Liver (tissue), 9 donors: Measurements from ENCODE around the gene PPWD1. TPM values are rescaled to one million over a fixed set of nuclear protein-coding genes. Genes with fewer than 3 reads are reported as not detected.

Source experiments
- DNase-seq: peaks from one replicate; pipeline ENCODE4 v3.0.0-alpha.2; 2017; ENCODE audit warnings: low spot score
- H3K27ac ChIP-seq, 2 donors: one replicate each; pipeline ENCODE4 v1.7.0; 2013; ENCODE audit warnings: inconsistent platforms in 2 of 2, low read length in 2 of 2, control low read depth in 1 of 2, low read depth in 1 of 2, mild to moderate bottlenecking in 1 of 2
- H3K27me3 ChIP-seq, 4 donors: one replicate each; pipeline versions ENCODE4 v1.6.1 to v1.7.0; 2013; ENCODE audit warnings: low read length in 3 of 4, inconsistent platforms in 1 of 4, mild to moderate bottlenecking in 1 of 4, moderate library complexity in 1 of 4; ENCODE audit not compliant: control insufficient read depth in 4 of 4, insufficient read depth in 4 of 4
- H3K36me3 ChIP-seq, 4 donors: one replicate each; pipeline versions ENCODE4 v1.6.1 to v1.7.0; 2013; ENCODE audit warnings: low read length in 3 of 4, mild to moderate bottlenecking in 3 of 4, low read depth in 1 of 4, moderate library complexity in 1 of 4; ENCODE audit not compliant: control insufficient read depth in 4 of 4, insufficient read depth in 3 of 4
- H3K4me1 ChIP-seq, 4 donors: one replicate each; pipeline versions ENCODE4 v1.6.1 to v1.7.0; 2013; ENCODE audit warnings: low read length in 3 of 4, mild to moderate bottlenecking in 3 of 4, moderate library complexity in 1 of 4; ENCODE audit not compliant: control insufficient read depth in 4 of 4, insufficient read depth in 4 of 4
- H3K4me3 ChIP-seq, 3 donors: one replicate each; pipeline versions ENCODE4 v1.6.1 to v1.7.0; 2013; ENCODE audit warnings: low read length in 3 of 3, control low read depth in 1 of 3, low read depth in 1 of 3, mild to moderate bottlenecking in 1 of 3
- H3K9ac ChIP-seq, 2 donors: one replicate each; pipeline ENCODE4 v1.7.0; 2013; ENCODE audit warnings: low read length in 2 of 2, mild to moderate bottlenecking in 2 of 2, moderate library complexity in 2 of 2, control low read depth in 1 of 2, low read depth in 1 of 2
- H3K9me3 ChIP-seq, 4 donors: one replicate each; pipeline versions ENCODE4 v1.6.1 to v1.7.0; 2013; ENCODE audit warnings: low read length in 3 of 4; ENCODE audit not compliant: control insufficient read depth in 4 of 4
- EGR1 ChIP-seq, 2 donors: IDR thresholded peaks; 2 replicates each; pipeline ENCODE4 v1.6.1; 2016 to 2018; ENCODE audit warnings: antibody characterized with exemption in 2 of 2, low read depth in 2 of 2
- FOXA2 ChIP-seq: IDR thresholded peaks from 2 replicates; pipeline ENCODE4 v1.6.1; 2016; ENCODE audit warnings: antibody characterized with exemption
- GABPA ChIP-seq, 2 donors: IDR thresholded peaks in 1 of 2; conservative IDR thresholded peaks in 1 of 2; 2 replicates each; pipeline ENCODE4 v1.6.1; 2016; ENCODE audit warnings: antibody characterized with exemption in 2 of 2, mild to moderate bottlenecking in 1 of 2, moderate library complexity in 1 of 2
- HNF4G ChIP-seq: IDR thresholded peaks from 2 replicates; pipeline ENCODE4 v1.6.1; 2016; ENCODE audit warnings: antibody characterized with exemption
- JUND ChIP-seq, 2 donors: IDR thresholded peaks; 2 replicates each; pipeline ENCODE4 v1.6.1; 2016; ENCODE audit warnings: antibody characterized with exemption in 2 of 2
- NR2F2 ChIP-seq: IDR thresholded peaks from 2 replicates; pipeline ENCODE4 v1.6.1; 2016; ENCODE audit warnings: antibody characterized with exemption
- RAD21 ChIP-seq, 2 donors: IDR thresholded peaks; 2 replicates each; pipeline ENCODE4 v1.6.1; 2016; ENCODE audit warnings: antibody characterized with exemption in 2 of 2, mild to moderate bottlenecking in 2 of 2
- RXRA ChIP-seq, 2 donors: IDR thresholded peaks; 2 replicates each; pipeline ENCODE4 v1.6.1; 2017 to 2018; ENCODE audit warnings: antibody characterized with exemption in 2 of 2, mild to moderate bottlenecking in 1 of 2
- SP1 ChIP-seq: IDR thresholded peaks from 2 replicates; pipeline ENCODE4 v1.6.1; 2018; ENCODE audit warnings: antibody characterized with exemption, mild to moderate bottlenecking
- TAF1 ChIP-seq: conservative IDR thresholded peaks from 2 replicates; pipeline ENCODE4 v1.6.1; 2016; ENCODE audit warnings: antibody characterized with exemption, mild to moderate bottlenecking
- YY1 ChIP-seq: IDR thresholded peaks from 2 replicates; pipeline ENCODE4 v1.6.1; 2016; ENCODE audit warnings: antibody characterized with exemption, mild to moderate bottlenecking
- WGBS: extraction: QIAGEN DNeasy Blood & Tissue Kit; methylation state at CpG from one replicate; pipeline ENCODE4 v1.1.7; 2013; 5-methylcytosine and 5-hydroxymethylcytosine counted together
- polyA plus RNA-seq, 2 donors: library from polyadenylated mRNA; stranded (reverse) in 1 of 2; unstranded in 1 of 2; fragments of 200-250 nt in 1 of 2; fragments of >200 nt in 1 of 2; fragmentation: Nextera tagmentation in 1 of 2; extraction: Ambion mirVana in 1 of 2; gene quantifications; one replicate each; pipeline versions ENCODE4 v1.2.1 to v1.2.3, GENCODE V29; 2013 to 2015
- total RNA-seq, 2 donors: library from RNA; depleted of rRNA; stranded (reverse); fragments of >200 nt; gene quantifications; one replicate each; pipeline ENCODE4 v1.2.3, GENCODE V29; 2014
- TF ChIP-seq, protein P1 (sequence below): IDR thresholded peaks from 2 replicates; pipeline ENCODE4 v1.6.1; 2016; ENCODE audit warnings: antibody characterized with exemption
- TF ChIP-seq, protein P2 (sequence below): IDR thresholded peaks from 2 replicates; pipeline ENCODE4 v1.6.1; 2016; ENCODE audit warnings: antibody characterized with exemption
- TF ChIP-seq, protein P3 (sequence below): IDR thresholded peaks from 2 replicates; pipeline ENCODE4 v1.6.1; 2016; ENCODE audit warnings: antibody characterized with exemption, mild to moderate bottlenecking
- TF ChIP-seq, protein P4 (sequence below): IDR thresholded peaks from 2 replicates; pipeline ENCODE4 v1.6.1; 2016; ENCODE audit warnings: antibody characterized with exemption
- TF ChIP-seq, protein P5 (sequence below): fragments of 150-350 bp; IDR thresholded peaks from 2 replicates; pipeline ENCODE4 v1.5.1; 2017; ENCODE audit warnings: improper control_type of control experiment, low read depth, low read length; ENCODE audit not compliant: missing input control
- donor health status: healthy.
- donor health status: healthy.
- donor health status: healthy.
- donor health status: healthy.
- donor health status: healthy.

The PPWD1 gene
- total and polyA plus RNA-seq, 4 donors, result 5.8 to 23.7 (median 11.8) TPM

DNA sequence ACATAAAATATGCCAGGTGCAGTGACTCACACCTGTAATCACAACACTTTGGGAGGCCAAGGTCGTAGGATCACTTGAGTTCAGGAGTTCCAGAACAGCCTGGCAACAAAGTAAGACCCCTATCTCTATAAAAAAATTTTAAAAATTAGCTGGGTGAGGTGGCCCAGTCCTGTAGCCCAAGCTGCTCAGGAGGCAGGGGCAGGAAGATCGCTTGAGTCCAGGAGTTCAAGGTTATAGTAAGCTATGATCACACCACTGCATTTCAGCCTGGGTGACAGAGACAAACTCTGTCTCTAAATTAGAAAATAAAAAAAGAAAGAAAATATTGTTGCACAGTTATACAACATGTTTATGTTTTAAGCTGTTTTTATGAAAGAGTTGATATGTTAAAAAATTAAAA is 6.9 kb upstream of the PPWD1 start:
- H3K36me3 ChIP-seq, result no peaks in the 10 kb centered on the region
- H3K27ac ChIP-seq, result no peak overlapping the region
- WGBS, result 72% methylated on average over 2 of the region's 2 CpGs
- DNase-seq, result no peak
- H3K9me3 ChIP-seq, result no peaks in the 10 kb centered on the region
- H3K9ac ChIP-seq, result no peak overlapping the region
- no peak overlapping the region for H3K4me3 ChIP-seq
- H3K4me1 ChIP-seq, result no peaks in the 10 kb centered on the region
- TF ChIP-seq HNF4G (no peak), RAD21 (IDR thresholded peaks at IDR 0.05) (no peak), FOXA2 (no peak), GABPA (IDR thresholded peaks at IDR 0.05 in 1 of 2, conservative IDR thresholded peaks at IDR 0.05 in 1 of 2) (no peak), YY1 (no peak), SP1 (no peak), NR2F2 (no peak), TAF1 (no peak), EGR1 (IDR thresholded peaks at IDR 0.05; ENCODE audit: low read depth in 2 of 2) (no peak), JUND (IDR thresholded peaks at IDR 0.05) (no peak), RXRA (IDR thresholded peaks at IDR 0.05) (no peak)
- TF ChIP-seq, protein P1, sequence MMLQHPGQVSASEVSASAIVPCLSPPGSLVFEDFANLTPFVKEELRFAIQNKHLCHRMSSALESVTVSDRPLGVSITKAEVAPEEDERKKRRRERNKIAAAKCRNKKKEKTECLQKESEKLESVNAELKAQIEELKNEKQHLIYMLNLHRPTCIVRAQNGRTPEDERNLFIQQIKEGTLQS, result no peak
- TF ChIP-seq, protein P2, sequence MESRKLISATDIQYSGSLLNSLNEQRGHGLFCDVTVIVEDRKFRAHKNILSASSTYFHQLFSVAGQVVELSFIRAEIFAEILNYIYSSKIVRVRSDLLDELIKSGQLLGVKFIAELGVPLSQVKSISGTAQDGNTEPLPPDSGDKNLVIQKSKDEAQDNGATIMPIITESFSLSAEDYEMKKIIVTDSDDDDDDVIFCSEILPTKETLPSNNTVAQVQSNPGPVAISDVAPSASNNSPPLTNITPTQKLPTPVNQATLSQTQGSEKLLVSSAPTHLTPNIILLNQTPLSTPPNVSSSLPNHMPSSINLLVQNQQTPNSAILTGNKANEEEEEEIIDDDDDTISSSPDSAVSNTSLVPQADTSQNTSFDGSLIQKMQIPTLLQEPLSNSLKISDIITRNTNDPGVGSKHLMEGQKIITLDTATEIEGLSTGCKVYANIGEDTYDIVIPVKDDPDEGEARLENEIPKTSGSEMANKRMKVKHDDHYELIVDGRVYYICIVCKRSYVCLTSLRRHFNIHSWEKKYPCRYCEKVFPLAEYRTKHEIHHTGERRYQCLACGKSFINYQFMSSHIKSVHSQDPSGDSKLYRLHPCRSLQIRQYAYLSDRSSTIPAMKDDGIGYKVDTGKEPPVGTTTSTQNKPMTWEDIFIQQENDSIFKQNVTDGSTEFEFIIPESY, result no peak
- no peaks in the 10 kb centered on the region for H3K27me3 ChIP-seq

DNA sequence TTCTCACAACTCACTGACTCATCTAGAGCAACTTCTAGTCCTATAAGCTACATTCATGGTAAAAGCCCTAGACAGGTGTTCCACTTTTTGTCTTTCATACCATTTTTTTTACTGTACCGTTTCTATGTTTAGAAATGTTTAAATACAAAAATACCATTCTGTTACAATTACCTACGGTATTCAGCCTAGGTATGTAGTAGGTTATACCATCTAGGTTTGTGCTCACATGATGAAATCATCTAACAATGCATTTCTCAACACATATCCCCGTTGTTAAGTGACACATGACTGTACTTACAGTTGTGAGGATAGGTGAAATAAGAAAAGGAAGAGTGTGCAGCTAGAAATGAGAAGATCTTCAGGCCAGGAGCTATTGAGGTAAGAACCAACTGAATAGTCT is 6.4 kb upstream of the PPWD1 start:
- H3K4me1 ChIP-seq, result no peaks in the 10 kb centered on the region
- 91% methylated on average over 3 of the region's 3 CpGs for WGBS
- no peak for DNase-seq
- no peaks in the 10 kb centered on the region for H3K36me3 ChIP-seq
- H3K27ac ChIP-seq, result no peak overlapping the region
- no peaks in the 10 kb centered on the region for H3K9me3 ChIP-seq
- H3K27me3 ChIP-seq, result no peaks in the 10 kb centered on the region
- TF ChIP-seq RAD21 (IDR thresholded peaks at IDR 0.05) (no peak), YY1 (no peak)
- H3K4me3 ChIP-seq, result no peak overlapping the region
- no peak overlapping the region for H3K9ac ChIP-seq

DNA sequence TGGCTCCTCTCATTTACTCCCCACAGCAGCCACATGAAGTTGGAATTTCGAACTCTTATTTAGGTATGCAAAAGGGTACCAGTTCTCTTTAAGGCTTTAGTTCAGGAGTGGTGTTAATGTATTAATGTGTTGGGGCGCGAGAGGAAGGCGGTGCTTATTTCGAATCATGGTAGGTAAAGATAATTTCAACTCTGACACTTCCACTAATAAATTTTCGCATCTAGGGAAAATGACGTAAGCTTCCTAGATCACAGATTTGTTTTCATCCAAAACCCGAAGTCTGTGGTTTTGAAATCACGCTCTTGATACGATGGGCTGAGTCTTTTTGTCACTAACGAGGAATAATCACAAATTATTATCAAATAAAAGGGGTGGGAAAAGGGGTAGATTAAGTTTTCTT is 681 bp downstream of the PPWD1 start:
- H3K9me3 ChIP-seq, result no peaks in the 10 kb centered on the region
- TF ChIP-seq, protein P1, result no peak
- TF ChIP-seq, protein P3, sequence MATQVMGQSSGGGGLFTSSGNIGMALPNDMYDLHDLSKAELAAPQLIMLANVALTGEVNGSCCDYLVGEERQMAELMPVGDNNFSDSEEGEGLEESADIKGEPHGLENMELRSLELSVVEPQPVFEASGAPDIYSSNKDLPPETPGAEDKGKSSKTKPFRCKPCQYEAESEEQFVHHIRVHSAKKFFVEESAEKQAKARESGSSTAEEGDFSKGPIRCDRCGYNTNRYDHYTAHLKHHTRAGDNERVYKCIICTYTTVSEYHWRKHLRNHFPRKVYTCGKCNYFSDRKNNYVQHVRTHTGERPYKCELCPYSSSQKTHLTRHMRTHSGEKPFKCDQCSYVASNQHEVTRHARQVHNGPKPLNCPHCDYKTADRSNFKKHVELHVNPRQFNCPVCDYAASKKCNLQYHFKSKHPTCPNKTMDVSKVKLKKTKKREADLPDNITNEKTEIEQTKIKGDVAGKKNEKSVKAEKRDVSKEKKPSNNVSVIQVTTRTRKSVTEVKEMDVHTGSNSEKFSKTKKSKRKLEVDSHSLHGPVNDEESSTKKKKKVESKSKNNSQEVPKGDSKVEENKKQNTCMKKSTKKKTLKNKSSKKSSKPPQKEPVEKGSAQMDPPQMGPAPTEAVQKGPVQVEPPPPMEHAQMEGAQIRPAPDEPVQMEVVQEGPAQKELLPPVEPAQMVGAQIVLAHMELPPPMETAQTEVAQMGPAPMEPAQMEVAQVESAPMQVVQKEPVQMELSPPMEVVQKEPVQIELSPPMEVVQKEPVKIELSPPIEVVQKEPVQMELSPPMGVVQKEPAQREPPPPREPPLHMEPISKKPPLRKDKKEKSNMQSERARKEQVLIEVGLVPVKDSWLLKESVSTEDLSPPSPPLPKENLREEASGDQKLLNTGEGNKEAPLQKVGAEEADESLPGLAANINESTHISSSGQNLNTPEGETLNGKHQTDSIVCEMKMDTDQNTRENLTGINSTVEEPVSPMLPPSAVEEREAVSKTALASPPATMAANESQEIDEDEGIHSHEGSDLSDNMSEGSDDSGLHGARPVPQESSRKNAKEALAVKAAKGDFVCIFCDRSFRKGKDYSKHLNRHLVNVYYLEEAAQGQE, result no peak
- TF ChIP-seq RAD21 (IDR thresholded peaks at IDR 0.05) (no peak), TAF1 (no peak), HNF4G (no peak), FOXA2 (no peak), NR2F2 (no peak), SP1 (no peak)
- TF ChIP-seq, protein P4, sequence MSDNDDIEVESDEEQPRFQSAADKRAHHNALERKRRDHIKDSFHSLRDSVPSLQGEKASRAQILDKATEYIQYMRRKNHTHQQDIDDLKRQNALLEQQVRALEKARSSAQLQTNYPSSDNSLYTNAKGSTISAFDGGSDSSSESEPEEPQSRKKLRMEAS, result no peak
- TF ChIP-seq, protein P5, sequence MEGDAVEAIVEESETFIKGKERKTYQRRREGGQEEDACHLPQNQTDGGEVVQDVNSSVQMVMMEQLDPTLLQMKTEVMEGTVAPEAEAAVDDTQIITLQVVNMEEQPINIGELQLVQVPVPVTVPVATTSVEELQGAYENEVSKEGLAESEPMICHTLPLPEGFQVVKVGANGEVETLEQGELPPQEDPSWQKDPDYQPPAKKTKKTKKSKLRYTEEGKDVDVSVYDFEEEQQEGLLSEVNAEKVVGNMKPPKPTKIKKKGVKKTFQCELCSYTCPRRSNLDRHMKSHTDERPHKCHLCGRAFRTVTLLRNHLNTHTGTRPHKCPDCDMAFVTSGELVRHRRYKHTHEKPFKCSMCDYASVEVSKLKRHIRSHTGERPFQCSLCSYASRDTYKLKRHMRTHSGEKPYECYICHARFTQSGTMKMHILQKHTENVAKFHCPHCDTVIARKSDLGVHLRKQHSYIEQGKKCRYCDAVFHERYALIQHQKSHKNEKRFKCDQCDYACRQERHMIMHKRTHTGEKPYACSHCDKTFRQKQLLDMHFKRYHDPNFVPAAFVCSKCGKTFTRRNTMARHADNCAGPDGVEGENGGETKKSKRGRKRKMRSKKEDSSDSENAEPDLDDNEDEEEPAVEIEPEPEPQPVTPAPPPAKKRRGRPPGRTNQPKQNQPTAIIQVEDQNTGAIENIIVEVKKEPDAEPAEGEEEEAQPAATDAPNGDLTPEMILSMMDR, result no peak
- TF ChIP-seq, protein P2, result no peak
- H3K27me3 ChIP-seq, result no peaks in the 10 kb centered on the region
- H3K9ac ChIP-seq, result peak overlapping the region; percentile 61 to 92
- peaks cover 8 to 23% (median 19%) of the 10 kb centered on the region in 4 donors for H3K4me1 ChIP-seq
- H3K36me3 ChIP-seq, result peaks cover 0 to 2% (median 0%) of the 10 kb centered on the region in 4 donors
- peak overlapping the region; percentile 71 to 81 for H3K27ac ChIP-seq
- peak overlapping the region; percentile 66 to 95 (median 73) for H3K4me3 ChIP-seq
- no peak for DNase-seq
- WGBS, result 7% methylated on average over 11 of the region's 11 CpGs
